ENCODE measurements around the gene PRAC1. TPM values are rescaled to one million over a fixed set of nuclear protein-coding genes. Genes with fewer than 3 reads are reported as not detected.

Gene PRAC1
- total and polyA plus RNA-seq, 11 donors: not detected

DNA sequence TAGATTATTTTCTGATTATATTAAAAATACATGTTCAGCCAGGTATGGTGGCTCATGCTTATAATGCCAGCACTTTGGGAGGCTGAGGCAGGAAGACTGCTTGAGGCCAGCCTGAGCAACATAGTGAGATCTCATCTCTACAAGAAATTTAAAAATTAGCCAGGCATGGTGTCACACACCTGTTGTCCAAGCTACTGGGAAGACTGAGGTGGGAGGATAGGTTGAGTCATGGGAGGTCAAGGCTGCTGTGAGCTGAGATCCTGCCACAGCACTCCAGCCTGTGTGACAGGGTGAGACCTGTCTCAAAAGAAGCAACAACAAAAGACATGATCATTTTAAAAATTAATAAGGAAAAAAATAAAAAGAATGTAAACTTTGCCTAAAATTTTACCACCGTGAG, 40.7 kb downstream of the PRAC1 start:
- peaks cover 9 to 64% (median 25%) of the 10 kb centered on the region in 9 donors for H3K27me3 ChIP-seq
- ATAC-seq: no peak
- DNase-seq: no peak
- TF ChIP-seq, protein P1, sequence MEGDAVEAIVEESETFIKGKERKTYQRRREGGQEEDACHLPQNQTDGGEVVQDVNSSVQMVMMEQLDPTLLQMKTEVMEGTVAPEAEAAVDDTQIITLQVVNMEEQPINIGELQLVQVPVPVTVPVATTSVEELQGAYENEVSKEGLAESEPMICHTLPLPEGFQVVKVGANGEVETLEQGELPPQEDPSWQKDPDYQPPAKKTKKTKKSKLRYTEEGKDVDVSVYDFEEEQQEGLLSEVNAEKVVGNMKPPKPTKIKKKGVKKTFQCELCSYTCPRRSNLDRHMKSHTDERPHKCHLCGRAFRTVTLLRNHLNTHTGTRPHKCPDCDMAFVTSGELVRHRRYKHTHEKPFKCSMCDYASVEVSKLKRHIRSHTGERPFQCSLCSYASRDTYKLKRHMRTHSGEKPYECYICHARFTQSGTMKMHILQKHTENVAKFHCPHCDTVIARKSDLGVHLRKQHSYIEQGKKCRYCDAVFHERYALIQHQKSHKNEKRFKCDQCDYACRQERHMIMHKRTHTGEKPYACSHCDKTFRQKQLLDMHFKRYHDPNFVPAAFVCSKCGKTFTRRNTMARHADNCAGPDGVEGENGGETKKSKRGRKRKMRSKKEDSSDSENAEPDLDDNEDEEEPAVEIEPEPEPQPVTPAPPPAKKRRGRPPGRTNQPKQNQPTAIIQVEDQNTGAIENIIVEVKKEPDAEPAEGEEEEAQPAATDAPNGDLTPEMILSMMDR (IDR thresholded peaks at IDR 0.05): no peak
- no peak for TF ChIP-seq POLR2A (IDR thresholded peaks at IDR 0.05)
- H3K4me3 ChIP-seq: no peak overlapping the region
- H3K4me1 ChIP-seq: peaks cover 0 to 6% (median 0%) of the 10 kb centered on the region in 12 donors
- H3K36me3 ChIP-seq: no peaks in the 10 kb centered on the region
- H3K9me3 ChIP-seq: no peaks in the 10 kb centered on the region
- intact Hi-C loops (cut with DNase I): no loop called here
- 83 to 94% (median 91%) methylated on average over 1 of the region's 1 CpG for WGBS, 4 donors
- H3K27ac ChIP-seq: no peak overlapping the region

DNA sequence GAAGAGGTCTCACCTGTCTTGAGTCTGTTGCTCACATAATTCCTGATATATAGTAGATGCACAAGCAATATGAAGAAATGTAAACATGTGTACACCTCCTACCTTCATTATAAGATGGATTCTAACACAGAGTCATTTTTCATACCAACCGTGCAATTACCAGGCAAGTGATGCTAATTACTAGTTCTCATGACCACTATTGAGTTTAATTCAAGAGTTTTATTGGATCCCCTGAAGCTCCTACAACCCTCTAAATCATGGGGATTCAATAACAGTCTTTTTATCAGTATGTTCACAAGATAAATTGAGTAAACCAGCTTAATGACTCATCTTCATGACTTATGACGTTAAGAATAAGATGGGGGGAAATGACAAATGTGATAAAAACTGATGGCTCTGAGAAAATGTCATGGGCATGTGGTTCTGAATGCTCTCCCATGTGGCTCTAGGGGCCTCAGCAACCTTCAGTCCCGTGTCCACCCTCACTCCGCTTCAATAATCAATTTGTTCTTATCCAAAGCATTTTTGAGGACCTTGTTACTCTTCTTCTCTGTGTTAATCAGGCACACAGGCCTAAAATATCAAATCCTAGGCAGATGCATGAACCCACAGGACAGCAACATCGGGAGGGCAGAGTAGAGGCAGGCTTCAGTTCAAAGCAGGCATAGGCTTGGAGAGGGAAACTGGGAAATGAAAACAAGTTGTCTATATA, 42.8 kb downstream of the PRAC1 start:
- DNase-seq (no peak), ATAC-seq (no peak)
- H3K9me3 ChIP-seq: no peaks in the 10 kb centered on the region
- intact Hi-C loops (cut with DNase I): loop anchor here (2.0 to 10.0 kb wide), 7 partner anchors 111 to 355 kb away; no protein-coding TSS in a partner anchor
- TF ChIP-seq POLR2A (IDR thresholded peaks at IDR 0.05): no peak
- TF ChIP-seq, protein P1 (IDR thresholded peaks at IDR 0.05): no peak
- H3K36me3 ChIP-seq: no peaks in the 10 kb centered on the region
- H3K27ac ChIP-seq: no peak overlapping the region
- peaks cover 9 to 73% (median 25%) of the 10 kb centered on the region in 9 donors for H3K27me3 ChIP-seq
- peaks cover 0 to 6% (median 0%) of the 10 kb centered on the region in 12 donors for H3K4me1 ChIP-seq
- WGBS, 4 donors: 77 to 86% (median 80%) methylated on average over 5 of the region's 5 CpGs
- no peak overlapping the region for H3K4me3 ChIP-seq

DNA sequence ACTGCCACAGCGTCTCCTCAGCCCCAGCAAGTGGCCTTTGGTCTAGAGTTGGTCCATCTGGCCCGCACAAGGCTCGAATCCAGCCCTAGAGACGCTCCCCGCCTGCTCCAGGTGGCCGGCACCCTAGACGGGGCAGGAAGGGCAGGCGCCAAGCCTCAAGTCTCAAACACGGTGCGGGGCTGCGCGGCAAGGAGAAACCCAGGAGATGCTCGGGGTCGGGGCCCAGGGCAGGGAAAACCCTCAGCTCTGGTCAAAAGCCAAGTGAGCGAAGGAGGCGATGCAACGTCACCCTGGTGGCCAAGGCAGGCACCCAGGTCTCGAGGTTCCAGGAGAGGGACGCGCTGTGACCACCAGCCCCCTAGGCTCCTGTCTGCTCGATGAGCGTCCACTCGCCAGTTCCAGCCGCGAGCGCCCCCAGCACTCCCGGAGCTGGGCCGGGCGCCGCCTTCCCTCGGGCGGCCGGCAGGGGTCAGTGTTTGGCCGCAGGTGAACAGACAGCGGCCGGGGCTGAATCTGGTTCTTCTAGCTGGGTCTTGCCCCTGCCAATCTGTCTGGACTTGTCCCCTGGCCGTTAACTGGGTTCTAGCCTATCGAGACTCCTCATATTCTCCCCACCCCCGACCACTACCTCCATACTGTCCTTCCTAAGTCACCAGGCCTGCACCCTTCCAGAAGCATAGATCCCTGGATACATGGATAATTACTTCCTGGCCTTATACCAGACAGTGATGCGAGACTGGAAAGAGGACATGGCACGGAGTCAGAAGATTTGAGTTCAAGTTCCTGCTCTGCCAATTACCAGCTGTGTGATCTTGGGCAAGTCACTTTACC, 44.0 kb downstream of the PRAC1 start:
- Histone ChIP-seq H3K27ac (no peak overlapping the region), H3K4me1 (peaks cover 0 to 6% (median 0%) of the 10 kb centered on the region in 12 donors), H3K36me3 (no peaks in the 10 kb centered on the region), H3K4me3 (no peak overlapping the region), H3K9me3 (no peaks in the 10 kb centered on the region), H3K27me3 (peaks cover 9 to 80% (median 32%) of the 10 kb centered on the region in 9 donors)
- WGBS, 4 donors: 6 to 12% (median 8%) methylated on average over 22 to 41 of the region's 41 CpGs
- no peak for TF ChIP-seq POLR2A (IDR thresholded peaks at IDR 0.05)
- TF ChIP-seq, protein P1 (IDR thresholded peaks at IDR 0.05): peak; percentile 83 to 98 (median 91)
- DNase-seq (peak; percentile 30 to 80 (median 48)), ATAC-seq (peak in 3 of 4 donors; percentile 76 to 86 (median 82))
- intact Hi-C loops (cut with DNase I): loop anchor here (1.0 to 10.0 kb wide), 8 partner anchors 112 to 356 kb away; no protein-coding TSS in a partner anchor
